HepG2 (cell line): ENCODE measurements around the gene TRAF5. TPM values are rescaled to one million over a fixed set of nuclear protein-coding genes. Genes with fewer than 3 reads are reported as not detected.

Source experiments
- AGO2 ChIP-seq: fragments of 200-400 bp; formaldehyde crosslinking; optimal IDR thresholded peaks from 2 replicates; pipeline ENCODE3; 2017; ENCODE audit warnings: mild to moderate bottlenecking, low read depth, low read length, moderate library complexity
- GFI1 ChIP-seq: sonication (generic); formaldehyde crosslinking; IDR thresholded peaks from 2 replicates; pipeline ENCODE4 v1.5.0; 2020; ENCODE audit warnings: missing genetic modification reagents, mild to moderate bottlenecking, borderline replicate concordance
- KLF9 ChIP-seq: IDR thresholded peaks from 2 replicates; pipeline ENCODE4 v1.6.1; 2016; ENCODE audit warnings: low read depth
- MXD3 ChIP-seq: IDR thresholded peaks from 2 replicates; pipeline ENCODE4 v1.6.1; 2016; ENCODE audit warnings: mild to moderate bottlenecking, missing biosample characterization, missing genetic modification reagents
- NCOA2 ChIP-seq: sonication (generic); formaldehyde crosslinking; IDR thresholded peaks from 2 replicates; pipeline ENCODE4 v1.8.0; 2022; ENCODE audit warnings: inconsistent platforms
- NONO ChIP-seq, 2 experiments: fragments of 450-650 bp in 1 of 2; sonication (generic) in 1 of 2; formaldehyde crosslinking in 1 of 2; IDR thresholded peaks in 1 of 2; conservative IDR thresholded peaks in 1 of 2; 2 replicates each; pipeline versions ENCODE4 v1.6.1 to v1.8.0; 2017 to 2022; ENCODE audit warnings: mild to moderate bottlenecking in 1 of 2, missing genetic modification reagents in 1 of 2, moderate library complexity in 1 of 2
- NR1H2 ChIP-seq: sonication (generic); formaldehyde crosslinking; IDR thresholded peaks from 2 replicates; pipeline ENCODE4 v1.8.1; 2022; ENCODE audit warnings: low read depth, missing genetic modification reagents, borderline replicate concordance
- PTBP1 ChIP-seq: fragments of 200-400 bp; formaldehyde crosslinking; IDR thresholded peaks from 2 replicates; pipeline ENCODE4 v1.6.1; 2018; ENCODE audit warnings: low read length, low read depth; ENCODE audit not compliant: poor library complexity, severe bottlenecking
- SPEN ChIP-seq: sonication (generic); formaldehyde crosslinking; IDR thresholded peaks from 2 replicates; pipeline ENCODE4 v1.5.1; 2020; ENCODE audit warnings: low read depth, mild to moderate bottlenecking, missing genetic modification reagents
- ZNF33A ChIP-seq: sonication (generic); formaldehyde crosslinking; IDR thresholded peaks from 2 replicates; pipeline ENCODE4 v1.5.1; 2020; ENCODE audit warnings: missing genetic modification reagents, mild to moderate bottlenecking, moderate library complexity, borderline replicate concordance
- ZNF792 ChIP-seq: IDR thresholded peaks from 2 replicates; pipeline ENCODE4 v1.6.1; 2016
- ZSCAN25 ChIP-seq: sonication (generic); formaldehyde crosslinking; IDR thresholded peaks from 2 replicates; pipeline ENCODE4 v1.8.0; 2022; ENCODE audit warnings: mild to moderate bottlenecking, missing genetic modification reagents
- polyA plus RNA-seq, 8 experiments: library from polyadenylated mRNA; depleted of rRNA in 3 of 8; stranded (reverse) in 7 of 8; unstranded in 1 of 8; fragments of >200 nt; fragmentation: Illumina TruSeq in 4 of 8; extraction: Trizol in 4 of 8; gene quantifications; 2 replicates each; pipeline versions ENCODE4 v1.2.1 to v1.2.3, GENCODE V29; 2011 to 2016; ENCODE audit warnings: low read depth in 4 of 8, missing spikeins in 1 of 8, mixed read lengths in 1 of 8; ENCODE audit not compliant: insufficient read depth in 1 of 8
- total RNA-seq, 5 experiments: library from RNA; depleted of rRNA; stranded (reverse); fragments of >200 nt; fragmentation: Illumina TruSeq; extraction: Trizol; gene quantifications; 2 replicates each; pipeline ENCODE4 v1.2.3, GENCODE V29; 2016; ENCODE audit warnings: low read depth in 1 of 5
- TF ChIP-seq, protein P1 (sequence below): sonication (generic); formaldehyde crosslinking; IDR thresholded peaks from 2 replicates; pipeline ENCODE4 v1.8.0; 2022; ENCODE audit warnings: mild to moderate bottlenecking, missing genetic modification reagents

Gene TRAF5
- total and polyA plus RNA-seq, 2 of the 13 experiments (the other 11 are each of a cell fraction or from before 2014, with no cell fraction given), result 0.27 to 1.6 TPM

DNA sequence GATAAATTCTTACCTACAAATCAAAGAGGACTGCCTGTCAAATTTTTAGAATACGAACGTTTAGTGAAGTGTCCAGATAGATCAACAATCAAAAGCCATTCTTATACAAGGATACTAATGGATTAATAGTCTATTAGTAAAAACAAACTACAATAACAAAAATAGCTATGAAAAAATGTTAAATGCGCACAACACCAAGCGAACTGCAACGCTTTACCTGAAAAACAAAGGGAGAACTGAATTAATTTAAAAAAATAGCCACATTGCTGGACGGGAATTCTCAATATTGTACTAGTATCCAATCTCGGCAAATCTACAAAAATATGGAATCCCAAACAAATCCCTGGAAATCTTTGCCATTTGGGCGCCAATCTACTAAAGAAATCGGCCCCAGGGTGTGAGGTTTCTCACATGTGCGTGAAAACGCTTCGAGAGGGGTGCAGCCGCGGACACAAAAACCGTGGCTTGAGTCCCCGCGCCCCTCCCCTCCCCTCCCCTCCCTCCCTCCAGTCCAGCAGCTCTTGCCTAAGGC is 55.6 kb downstream of the TRAF5 start (continued):
- TF ChIP-seq ZSCAN25, result peak; percentile 75; the same call in 1 of the 2 replicates
- no peak for TF ChIP-seq AGO2
- TF ChIP-seq MXD3 (CRISPR knock-in tag), result no peak
- TF ChIP-seq PTBP1, result no peak
- no peak for TF ChIP-seq NR1H2 (CRISPR knock-in tag)
- TF ChIP-seq KLF9, result peak; percentile 44; the same call in 1 of the 2 replicates
- TF ChIP-seq NONO (IDR thresholded peaks at IDR 0.05), result no peak
- no peak for TF ChIP-seq NONO (CRISPR knock-in tag; conservative IDR thresholded peaks at IDR 0.05)
- no peak for TF ChIP-seq ZNF792 (CRISPR knock-in tag)
- TF ChIP-seq SPEN (CRISPR knock-in tag), result no peak
- no peak for TF ChIP-seq NCOA2
- 0 out of 2 replicates have a peak, but pooled peaks have one; percentile 3 for TF ChIP-seq GFI1 (CRISPR knock-in tag)
- TF ChIP-seq ZNF33A (CRISPR knock-in tag), result 0 out of 2 replicates have a peak, but pooled peaks have one; percentile 40
- TF ChIP-seq, protein P1, sequence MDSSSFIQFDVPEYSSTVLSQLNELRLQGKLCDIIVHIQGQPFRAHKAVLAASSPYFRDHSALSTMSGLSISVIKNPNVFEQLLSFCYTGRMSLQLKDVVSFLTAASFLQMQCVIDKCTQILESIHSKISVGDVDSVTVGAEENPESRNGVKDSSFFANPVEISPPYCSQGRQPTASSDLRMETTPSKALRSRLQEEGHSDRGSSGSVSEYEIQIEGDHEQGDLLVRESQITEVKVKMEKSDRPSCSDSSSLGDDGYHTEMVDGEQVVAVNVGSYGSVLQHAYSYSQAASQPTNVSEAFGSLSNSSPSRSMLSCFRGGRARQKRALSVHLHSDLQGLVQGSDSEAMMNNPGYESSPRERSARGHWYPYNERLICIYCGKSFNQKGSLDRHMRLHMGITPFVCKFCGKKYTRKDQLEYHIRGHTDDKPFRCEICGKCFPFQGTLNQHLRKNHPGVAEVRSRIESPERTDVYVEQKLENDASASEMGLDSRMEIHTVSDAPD (CRISPR knock-in tag), result peak; percentile 73; the same call in 1 of the 2 replicates
